Measurements from ENCODE around the gene HLA-DMA.

Gene HLA-DMA

DNA sequence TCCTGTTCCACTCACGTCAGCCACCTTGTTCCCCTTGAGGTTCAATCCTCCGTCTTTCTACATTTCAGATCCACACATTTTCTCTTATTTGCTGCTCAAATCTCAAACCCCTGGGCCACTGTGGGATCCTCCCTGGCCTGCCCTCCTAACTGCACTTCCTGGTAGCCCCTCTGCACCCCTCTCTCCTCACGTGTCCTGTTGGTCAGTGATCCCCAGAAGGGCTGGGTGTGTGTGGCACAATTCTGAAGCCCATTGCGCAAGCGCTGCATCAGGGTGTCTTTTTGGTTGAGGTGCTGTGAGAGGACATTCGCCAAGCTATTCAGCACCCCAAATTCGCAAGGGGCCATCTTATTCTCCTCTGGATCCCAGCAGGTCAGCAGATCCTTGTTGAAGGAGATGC, 14.4 kb downstream of the HLA-DMA start:
- Histone ChIP-seq H3K36me3 (no peaks in the 10 kb centered on the region), H3K9me3 (no peaks in the 10 kb centered on the region), H3K27me3 (no peaks in the 10 kb centered on the region), H3K27ac (peak overlapping the region; percentile 80), H3K4me3 (ENCODE audit: low read depth in 1 of 2, low read length in 1 of 2) (no peak overlapping the region), H3K4me1 (ENCODE audit: control insufficient read depth in 1 of 2, insufficient read depth in 1 of 2, low read depth in 1 of 2, low read length in 1 of 2) (peaks cover 65 to 74% of the 10 kb centered on the region in 2 experiments)
- TF ChIP-seq, protein P1, sequence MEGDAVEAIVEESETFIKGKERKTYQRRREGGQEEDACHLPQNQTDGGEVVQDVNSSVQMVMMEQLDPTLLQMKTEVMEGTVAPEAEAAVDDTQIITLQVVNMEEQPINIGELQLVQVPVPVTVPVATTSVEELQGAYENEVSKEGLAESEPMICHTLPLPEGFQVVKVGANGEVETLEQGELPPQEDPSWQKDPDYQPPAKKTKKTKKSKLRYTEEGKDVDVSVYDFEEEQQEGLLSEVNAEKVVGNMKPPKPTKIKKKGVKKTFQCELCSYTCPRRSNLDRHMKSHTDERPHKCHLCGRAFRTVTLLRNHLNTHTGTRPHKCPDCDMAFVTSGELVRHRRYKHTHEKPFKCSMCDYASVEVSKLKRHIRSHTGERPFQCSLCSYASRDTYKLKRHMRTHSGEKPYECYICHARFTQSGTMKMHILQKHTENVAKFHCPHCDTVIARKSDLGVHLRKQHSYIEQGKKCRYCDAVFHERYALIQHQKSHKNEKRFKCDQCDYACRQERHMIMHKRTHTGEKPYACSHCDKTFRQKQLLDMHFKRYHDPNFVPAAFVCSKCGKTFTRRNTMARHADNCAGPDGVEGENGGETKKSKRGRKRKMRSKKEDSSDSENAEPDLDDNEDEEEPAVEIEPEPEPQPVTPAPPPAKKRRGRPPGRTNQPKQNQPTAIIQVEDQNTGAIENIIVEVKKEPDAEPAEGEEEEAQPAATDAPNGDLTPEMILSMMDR (IDR thresholded peaks at IDR 0.05): no peak

DNA sequence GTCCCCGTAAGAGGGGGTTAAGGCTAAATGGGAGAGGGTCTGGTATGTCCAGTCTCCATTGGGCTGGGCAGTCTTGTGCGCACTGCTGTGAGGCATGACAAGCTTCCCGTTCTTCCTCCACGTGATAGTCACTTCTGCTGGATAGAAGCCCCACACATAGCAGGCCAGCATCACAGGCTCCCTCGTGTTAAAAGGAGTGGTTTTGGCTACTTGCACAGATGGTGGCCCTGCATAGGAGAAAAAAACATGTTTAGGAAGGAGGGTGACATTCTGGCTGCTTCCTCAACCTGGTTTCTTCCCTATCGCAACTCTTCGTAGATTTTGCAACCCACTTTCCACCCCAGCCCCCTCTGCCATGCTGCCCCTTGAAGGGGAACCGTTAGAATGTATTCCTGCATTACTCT, 15.7 kb downstream of the HLA-DMA start:
- Histone ChIP-seq H3K9me3 (no peaks in the 10 kb centered on the region), H3K4me3 (ENCODE audit: low read depth in 1 of 2, low read length in 1 of 2) (peak overlapping the region; percentile 26 to 32), H3K27ac (peak overlapping the region; percentile 80), H3K27me3 (no peaks in the 10 kb centered on the region), H3K4me1 (ENCODE audit: control insufficient read depth in 1 of 2, insufficient read depth in 1 of 2, low read depth in 1 of 2, low read length in 1 of 2) (peaks cover 56 to 66% of the 10 kb centered on the region in 2 experiments), H3K36me3 (no peaks in the 10 kb centered on the region)
- TF ChIP-seq, protein P1 (IDR thresholded peaks at IDR 0.05): no peak

DNA sequence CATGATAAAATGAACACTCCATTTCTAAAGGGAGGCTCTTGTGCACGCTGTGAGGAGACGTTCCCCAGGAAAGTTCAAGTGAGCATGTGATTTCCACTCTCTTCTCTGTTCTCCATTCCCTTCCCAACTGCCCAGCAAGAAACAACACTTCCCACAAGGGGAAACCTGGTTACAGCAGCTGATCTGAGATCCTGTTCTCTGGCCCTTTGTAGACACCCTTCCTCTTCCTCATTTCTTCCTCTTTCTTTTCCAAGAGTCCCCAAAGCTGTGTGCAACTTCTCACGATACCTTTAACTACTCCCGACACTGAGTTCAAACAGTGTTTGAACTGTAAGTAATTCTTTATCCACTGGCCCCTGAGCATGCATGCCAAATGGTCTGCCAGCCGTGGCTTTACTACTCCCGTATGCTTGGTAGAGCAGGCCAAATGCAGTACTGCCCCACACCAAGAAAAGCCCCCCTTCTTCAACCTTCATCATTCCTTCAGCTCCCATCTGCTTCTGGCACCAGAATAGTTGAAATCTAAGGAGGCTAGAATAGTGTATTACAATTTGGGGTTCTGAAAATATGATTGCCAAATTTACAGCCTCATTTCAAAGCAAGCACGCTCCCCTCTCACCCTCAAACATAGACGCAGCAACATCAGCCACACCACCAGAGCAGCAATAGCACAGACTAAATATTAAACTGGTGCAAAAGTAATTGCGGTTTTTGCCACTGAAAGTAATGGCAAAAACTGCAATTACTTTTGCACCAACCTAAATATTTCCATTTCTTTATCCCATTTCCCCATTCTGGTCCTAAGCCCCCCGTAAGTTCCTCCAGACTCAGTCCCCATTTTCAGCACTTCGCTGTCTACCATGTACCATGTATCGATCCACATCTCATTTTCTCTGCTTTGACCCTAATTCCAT, 16.4 kb downstream of the HLA-DMA start:
- TF ChIP-seq, protein P1 (IDR thresholded peaks at IDR 0.05): no peak
- Histone ChIP-seq H3K4me3 (ENCODE audit: low read depth in 1 of 2, low read length in 1 of 2) (peak overlapping the region; percentile 26 to 32), H3K4me1 (ENCODE audit: control insufficient read depth in 1 of 2, insufficient read depth in 1 of 2, low read depth in 1 of 2, low read length in 1 of 2) (peaks cover 53 to 64% of the 10 kb centered on the region in 2 experiments), H3K9me3 (no peaks in the 10 kb centered on the region), H3K27me3 (no peaks in the 10 kb centered on the region), H3K36me3 (no peaks in the 10 kb centered on the region), H3K27ac (peak overlapping the region; percentile 80)

DNA sequence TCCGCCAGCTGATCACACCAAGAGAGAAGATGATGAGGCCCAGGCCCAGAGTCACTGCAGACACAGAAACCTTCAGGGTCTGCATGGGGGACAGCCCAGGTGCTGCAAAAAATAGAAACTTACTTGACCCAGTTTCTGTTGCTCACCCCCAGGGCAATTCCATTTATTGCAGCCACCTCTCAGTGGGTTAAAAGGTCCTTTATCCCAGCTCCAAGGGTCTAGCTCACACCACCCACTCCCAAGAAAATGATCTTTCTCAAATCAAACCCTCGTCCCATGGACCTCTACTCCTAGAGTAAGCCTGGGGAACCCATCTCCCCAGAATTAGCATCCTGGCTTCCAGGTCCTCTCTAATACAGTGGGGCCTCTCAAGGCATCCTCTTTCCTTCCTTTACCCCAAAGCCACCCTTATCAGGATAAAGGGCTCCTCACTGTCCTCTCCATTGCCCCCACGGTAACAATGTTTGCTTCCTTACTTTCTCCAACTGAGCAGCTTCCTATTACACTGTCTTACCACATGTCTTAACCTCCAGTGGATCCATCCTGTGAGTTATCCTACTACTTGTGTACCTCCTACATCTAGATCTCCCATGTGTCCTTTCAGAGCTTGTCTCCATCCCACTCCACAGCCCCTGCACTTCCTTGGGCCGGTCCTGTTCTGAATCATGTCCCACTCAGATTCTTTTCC, 17.2 kb downstream of the HLA-DMA start:
- peaks cover 45 to 55% of the 10 kb centered on the region in 2 experiments for H3K4me1 ChIP-seq (ENCODE audit: control insufficient read depth in 1 of 2, insufficient read depth in 1 of 2, low read depth in 1 of 2, low read length in 1 of 2)
- H3K27ac ChIP-seq: peak overlapping the region; percentile 80
- TF ChIP-seq, protein P1 (IDR thresholded peaks at IDR 0.05): no peak
- no peaks in the 10 kb centered on the region for H3K27me3 ChIP-seq
- H3K36me3 ChIP-seq: no peaks in the 10 kb centered on the region
- H3K9me3 ChIP-seq: no peaks in the 10 kb centered on the region
- H3K4me3 ChIP-seq (ENCODE audit: low read depth in 1 of 2, low read length in 1 of 2): no peak overlapping the region

DNA sequence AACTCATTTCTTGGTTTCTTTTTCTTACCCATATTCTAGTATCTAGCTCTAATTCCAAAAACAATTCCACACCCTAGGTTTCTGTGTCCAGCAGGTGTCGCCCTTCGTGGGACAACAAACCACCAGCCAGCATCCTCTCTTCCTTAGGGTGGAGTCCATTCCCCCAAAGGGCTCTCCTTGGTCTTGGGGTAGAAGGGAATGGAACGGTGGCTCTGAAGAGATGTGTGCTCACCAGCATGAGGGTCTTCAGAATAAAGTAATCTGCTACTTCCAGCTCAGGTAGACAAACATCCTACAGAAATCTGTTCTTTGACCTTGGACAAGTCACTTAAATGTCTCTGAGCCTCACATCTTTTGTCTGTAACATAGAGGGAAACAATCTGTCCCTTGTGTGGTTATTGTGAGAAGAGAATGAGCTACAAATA, 19.2 kb downstream of the HLA-DMA start:
- no peak overlapping the region for H3K27ac ChIP-seq
- H3K36me3 ChIP-seq: no peaks in the 10 kb centered on the region
- H3K4me3 ChIP-seq (ENCODE audit: low read depth in 1 of 2, low read length in 1 of 2): no peak overlapping the region
- H3K27me3 ChIP-seq: no peaks in the 10 kb centered on the region
- TF ChIP-seq, protein P1 (IDR thresholded peaks at IDR 0.05): peak; percentile 71
- H3K4me1 ChIP-seq (ENCODE audit: control insufficient read depth in 1 of 2, insufficient read depth in 1 of 2, low read depth in 1 of 2, low read length in 1 of 2): peaks cover 48% of the 10 kb centered on the region in 2 experiments
- H3K9me3 ChIP-seq: no peaks in the 10 kb centered on the region
